CD4-positive, alpha-beta T cell treated with Interleukin-6 for 4 hours (primary cell): ENCODE measurements around the gene PNCK.

ENCODE experiments used
- DNase-seq: peaks from one replicate; pipeline ENCODE4 v3.0.0-alpha.2; 2020; ENCODE audit warnings: mixed read lengths

The PNCK gene

GRCh38 chrX:153626863-153627674 is 46.5 kb downstream of the PNCK start:
- no peak for DNase-seq

GRCh38 chrX:153626025-153626633 is 47.5 kb downstream of the PNCK start:
- no peak for DNase-seq

- no peak for DNase-seq
Observed at GRCh38 chrX:153625271-153626024, 48.2 kb downstream of the PNCK start.

GRCh38 chrX:153624196-153625091 is 49.2 kb downstream of the PNCK start:
- DNase-seq, result no peak

- DNase-seq, result no peak
Observed at GRCh38 chrX:153623310-153624029, 50.1 kb downstream of the PNCK start.

- no peak for DNase-seq
Observed at GRCh38 chrX:153622661-153623309, 50.8 kb downstream of the PNCK start.

- no peak for DNase-seq
Observed at GRCh38 chrX:153621949-153622598, 51.5 kb downstream of the PNCK start.

- no peak for DNase-seq
Observed at GRCh38 chrX:153620576-153620975, 53.0 kb downstream of the PNCK start.
